NCI-H1092 (cell line): Measurements from ENCODE around the gene GRM5.
"Not testable (repeated sequence)": the region's sequence is repeated elsewhere in the genome, so short reads cannot be mapped to it uniquely, and the experiment has no call there.

Experiments
- DNase-seq: peaks from one replicate; lab custom pipeline; 2025; lab: John Stamatoyannopoulos, UW

The GRM5 gene

GRCh38 chr11:88495836-88496235 lies 569.9 kb downstream of the GRM5 start:
- no peak for DNase-seq

DNA sequence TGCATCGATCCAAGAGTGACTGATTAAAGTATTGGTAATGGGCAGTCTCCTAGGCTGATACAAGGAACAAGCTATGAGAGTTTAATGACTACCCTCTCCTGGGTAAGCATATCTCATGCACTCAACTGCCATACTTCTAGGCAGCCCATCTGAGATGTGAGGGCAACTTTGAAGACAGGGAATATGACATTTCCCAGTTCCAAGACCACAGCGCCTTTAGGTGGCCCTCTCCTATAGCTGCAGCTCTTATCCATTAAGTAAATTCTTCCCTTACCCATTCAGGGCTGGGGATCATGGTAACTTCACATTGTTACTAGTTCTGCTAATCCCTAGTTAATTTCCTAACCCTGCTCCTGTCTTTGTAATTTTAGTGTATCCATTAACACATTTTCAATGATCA lies 570.9 kb downstream of the GRM5 start:
- DNase-seq, result no peak

GRCh38 chr11:88491674-88492073 lies 574.1 kb downstream of the GRM5 start:
- no peak for DNase-seq

DNA sequence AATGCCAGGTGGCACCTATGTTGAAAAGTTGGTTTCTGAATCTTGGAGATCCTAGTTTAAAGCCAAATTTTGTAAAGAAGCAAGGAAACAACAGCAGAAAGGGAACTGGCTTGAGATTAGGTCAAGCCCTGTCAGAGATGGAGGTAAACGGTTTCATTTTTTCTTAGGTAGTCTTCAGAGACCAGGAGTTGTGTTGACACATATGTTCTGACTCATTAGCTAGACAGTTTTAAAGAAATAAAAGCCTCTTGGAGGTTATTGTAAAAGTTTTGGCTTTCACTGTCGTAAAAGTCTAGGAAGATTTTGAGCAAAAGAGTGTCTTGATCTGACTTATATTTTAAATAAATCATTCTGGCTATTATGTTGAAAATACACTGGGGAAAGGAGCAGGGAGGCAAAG lies 576.8 kb downstream of the GRM5 start:
- DNase-seq, result no peak

GRCh38 chr11:88487646-88488045 lies 578.1 kb downstream of the GRM5 start:
- no peak for DNase-seq

DNA sequence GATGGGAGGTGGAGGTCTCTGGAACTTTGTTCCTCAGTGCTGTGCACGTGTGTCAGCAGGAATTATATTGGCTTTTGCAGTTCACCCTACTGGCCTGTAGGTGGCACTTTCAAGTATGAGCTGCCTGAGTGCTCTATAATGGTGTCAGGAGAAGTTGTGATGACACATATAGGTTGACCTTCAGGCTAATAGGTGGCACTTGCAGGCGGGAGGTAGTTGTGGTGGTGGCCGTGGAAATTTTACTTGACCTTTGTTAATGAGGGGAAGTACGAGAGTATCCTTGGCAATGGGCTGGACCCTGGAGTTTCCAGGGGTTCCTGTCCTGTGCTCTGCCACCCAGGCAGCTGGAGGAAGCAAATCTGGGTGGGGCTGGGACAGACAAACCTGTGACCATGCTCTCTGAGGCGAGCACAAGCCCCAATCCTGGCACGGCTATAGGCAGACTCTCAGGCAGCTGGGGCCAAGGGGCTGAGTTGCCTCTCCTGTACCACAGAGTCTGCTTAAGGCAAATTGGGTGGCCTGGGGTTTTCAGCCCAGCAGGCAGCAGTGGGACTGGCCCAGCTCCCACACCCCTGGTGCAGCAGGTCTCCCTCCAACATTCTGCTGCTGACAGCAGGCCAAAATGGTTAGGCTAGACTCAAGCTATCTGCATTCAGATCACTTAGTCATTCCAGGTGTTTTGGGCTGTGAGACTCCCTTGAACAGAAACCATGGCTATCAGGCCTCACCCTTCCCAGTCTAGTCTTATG lies 580.7 kb downstream of the GRM5 start:
- DNase-seq, result no peak

DNA sequence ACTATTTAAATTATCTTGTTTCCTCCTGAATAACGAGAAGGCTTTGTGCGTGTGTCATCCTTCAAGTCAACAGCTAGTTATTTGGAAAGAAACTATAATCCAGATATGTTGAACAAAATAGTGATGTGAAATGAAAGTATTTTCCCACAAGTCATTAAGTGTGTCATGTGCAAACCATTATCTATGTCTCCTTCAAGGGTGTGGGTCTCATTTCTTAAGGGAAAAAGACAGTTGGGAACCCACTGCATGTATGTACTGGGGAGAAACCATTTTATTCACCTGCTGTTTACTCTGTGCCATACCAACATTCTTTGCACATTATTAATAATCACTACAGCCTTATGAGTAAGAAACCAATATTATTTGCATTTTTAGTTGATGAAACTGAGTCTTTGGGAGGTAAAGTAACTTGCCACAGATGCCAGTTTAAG lies 582.9 kb downstream of the GRM5 start:
- no peak for DNase-seq

DNA sequence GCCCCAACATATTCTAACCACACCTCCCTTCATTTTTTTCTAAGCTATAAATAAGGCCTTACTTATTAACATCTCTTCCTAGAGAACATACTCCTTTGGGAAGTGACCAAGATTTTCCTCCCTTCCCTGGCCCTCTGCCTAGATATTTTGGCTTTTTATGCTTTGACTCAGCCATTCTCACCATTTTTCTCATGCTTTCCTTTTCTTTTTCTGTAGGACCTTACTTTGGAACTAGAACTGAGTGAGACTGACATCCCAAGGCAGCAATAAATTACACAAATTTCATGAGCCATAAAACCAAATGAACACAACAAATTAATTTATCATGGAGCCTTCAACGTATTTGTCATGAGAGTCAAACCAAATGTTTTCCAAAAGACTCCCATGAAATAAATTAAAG lies 585.6 kb downstream of the GRM5 start:
- no peak for DNase-seq

DNA sequence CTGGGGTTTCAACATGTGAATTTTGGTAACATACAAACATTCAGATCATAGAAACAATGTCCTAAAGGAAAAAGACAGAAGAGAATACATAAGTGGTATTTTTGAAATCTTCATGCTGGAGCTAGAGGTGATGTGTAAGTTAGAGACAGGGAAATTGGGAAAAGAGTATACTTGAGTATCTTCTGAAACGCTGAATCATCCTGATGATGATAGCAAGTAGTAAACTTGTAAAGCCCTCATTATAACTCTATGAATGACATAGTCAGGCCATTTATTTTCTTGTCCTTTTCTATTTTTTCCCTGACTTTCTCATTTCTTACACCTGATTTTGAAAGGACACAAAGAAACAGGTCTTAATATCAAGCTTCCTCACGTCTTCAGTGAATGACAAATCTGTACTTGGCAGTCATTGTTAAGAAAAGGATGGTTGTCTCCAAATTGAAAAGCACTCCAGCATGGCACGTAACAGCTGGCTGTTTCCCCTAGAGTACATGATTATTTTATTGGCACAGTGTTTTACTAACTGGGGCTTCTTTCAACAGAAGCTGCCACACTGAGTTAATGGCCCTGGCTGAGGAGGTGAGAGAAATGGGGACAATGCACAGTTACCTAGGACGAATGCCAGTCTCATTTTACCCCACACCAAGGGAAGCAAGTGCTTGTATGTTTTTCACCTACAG lies 587.5 kb downstream of the GRM5 start:
- peak; percentile 65 for DNase-seq

DNA sequence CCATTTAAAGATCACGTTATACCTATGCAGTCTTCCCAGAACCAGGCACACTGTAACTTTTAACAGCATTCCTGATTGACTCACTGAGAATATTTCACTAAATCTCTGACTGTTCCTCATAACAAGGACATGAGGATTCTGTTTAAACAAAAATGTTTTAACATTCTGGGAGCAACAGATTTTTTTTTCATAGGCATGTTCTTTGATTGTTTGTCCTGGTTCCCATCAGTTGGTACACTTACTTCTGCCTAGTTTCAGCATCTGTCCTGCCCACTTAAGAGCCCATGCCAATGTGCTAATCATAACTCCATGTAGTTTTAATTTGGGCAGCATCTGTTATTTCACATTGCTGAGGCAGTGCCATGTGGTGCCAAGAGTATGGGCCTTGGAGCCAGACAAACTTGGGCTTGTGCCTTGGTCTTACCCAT lies 589.8 kb downstream of the GRM5 start:
- no peak for DNase-seq

DNA sequence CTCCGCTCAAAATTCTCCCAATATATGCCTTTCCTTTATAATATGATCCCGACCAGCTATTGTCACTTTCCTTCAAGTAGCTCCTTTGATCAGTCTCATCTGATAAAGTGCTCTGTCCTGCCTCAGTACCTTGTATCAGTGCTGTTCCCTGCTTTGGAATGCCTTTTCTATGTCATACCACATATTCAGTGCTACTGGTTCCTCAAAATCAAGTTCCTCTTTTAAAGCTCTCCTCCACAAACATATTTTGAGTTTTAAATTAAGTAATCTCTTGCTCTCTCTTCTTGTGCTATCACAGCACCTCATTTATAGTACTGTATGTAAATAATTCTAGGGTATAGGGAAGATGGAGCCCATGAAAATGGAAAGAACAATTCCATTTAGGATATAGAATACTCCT lies 591.1 kb downstream of the GRM5 start:
- no peak for DNase-seq

DNA sequence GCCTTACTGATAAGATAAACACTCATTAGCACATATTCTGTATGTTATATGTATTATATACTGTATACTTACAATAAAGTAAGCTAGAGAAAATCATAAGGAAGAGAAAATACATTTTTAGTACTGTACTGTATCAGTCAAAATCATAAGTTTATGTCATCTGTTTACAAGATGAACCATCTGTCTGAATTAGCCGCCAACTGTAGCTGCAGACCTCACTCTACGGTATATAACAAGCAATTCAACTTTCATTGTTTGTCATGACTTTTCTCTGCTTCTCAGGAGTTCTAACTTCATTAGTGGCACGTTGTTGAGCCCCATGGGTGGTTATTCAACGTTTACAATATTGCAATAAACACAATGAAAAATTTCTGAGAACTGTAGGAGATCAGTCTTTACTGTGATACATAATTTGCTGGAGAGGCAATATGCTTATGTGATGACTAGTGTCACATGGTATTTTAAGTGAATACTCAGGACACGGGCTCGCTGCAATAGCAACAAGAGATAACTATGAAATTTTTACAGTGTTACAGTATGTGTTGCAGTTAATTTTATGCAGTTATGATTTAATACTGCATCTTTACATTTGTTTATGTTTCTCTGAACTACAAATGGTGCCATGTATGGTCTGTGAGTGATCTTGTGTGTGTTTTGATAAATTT lies 596.1 kb downstream of the GRM5 start:
- DNase-seq, result no peak

GRCh38 chr11:88464528-88464927 lies 601.3 kb downstream of the GRM5 start:
- DNase-seq, result no peak

DNA sequence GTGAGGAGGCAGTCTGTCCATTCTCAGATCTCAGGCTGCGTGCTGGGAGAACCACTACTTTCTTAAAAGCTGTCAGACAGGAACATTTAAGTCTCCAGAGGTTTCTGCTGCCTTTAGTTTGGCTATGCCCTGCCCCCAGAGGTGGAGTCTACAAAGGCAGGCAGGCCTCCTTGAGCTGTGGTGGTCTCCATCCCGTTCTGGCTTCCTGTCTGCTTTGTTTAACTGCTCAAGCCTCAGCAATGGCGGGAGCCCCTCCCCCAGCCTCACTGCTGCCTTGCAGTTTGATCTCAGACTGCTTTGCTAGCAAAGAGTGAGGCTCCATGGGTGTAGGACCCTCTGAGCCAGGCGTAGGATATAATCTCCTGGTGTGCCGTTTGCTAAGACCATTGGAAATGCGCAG lies 602.5 kb downstream of the GRM5 start:
- DNase-seq, result not testable (repeated sequence)

GRCh38 chr11:88458047-88458446 lies 607.7 kb downstream of the GRM5 start:
- not testable (repeated sequence) for DNase-seq

DNA sequence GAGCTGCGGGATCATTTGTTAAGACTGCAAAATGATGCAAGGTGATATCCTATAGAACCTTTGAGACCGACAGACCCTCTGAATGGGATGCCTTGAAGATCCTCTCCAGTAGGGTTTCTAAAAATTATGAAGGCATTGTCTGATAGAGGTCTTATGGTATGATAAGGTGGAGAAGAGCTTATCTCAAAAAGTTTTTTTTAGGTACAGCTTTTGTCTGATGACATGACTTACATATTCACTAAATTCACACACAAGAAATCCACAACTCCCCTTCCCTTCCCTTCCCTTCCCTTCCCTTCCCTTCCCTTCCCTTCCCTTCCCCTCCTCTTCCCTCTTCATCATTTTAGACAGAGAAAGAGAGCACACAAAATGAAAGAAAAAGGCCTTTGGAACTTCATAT lies 609.8 kb downstream of the GRM5 start:
- DNase-seq, result no peak

GRCh38 chr11:88454881-88455280 lies 610.9 kb downstream of the GRM5 start:
- no peak for DNase-seq
